HCT116 (cell line): ENCODE data around the gene ADIPOQ. TPM values are rescaled to one million over a fixed set of nuclear protein-coding genes. Genes with fewer than 3 reads are reported as not detected.
A peak's percentile ranks its signal among the peaks of the same experiment; 100 is the strongest.

Experiments
- ATAC-seq: fragments of 200-7000 bp; cut with Tn5 transposase; 2 replicates; pipeline ENCODE4 v1.9.1; 2020; ENCODE audit warnings: mild to moderate bottlenecking, moderate library complexity
- Bru-seq: library from RNA; stranded (reverse); fragments of 400-500 nt; gene quantifications from one replicate; lab custom pipeline; 2021; lab: Mats Ljungman, UMichigan
- BruChase-seq, 2 experiments: library from RNA; stranded (reverse); fragments of 400-500 nt; gene quantifications; one replicate each; lab custom pipeline; 2021; lab: Mats Ljungman, UMichigan
- BruUV-seq: library from RNA; stranded (reverse); fragments of 400-500 nt; replicated peaks from 2 replicates; lab custom pipeline; 2021; lab: Mats Ljungman, UMichigan
- CTCF ChIA-PET: fragments of 300-600 bp; sonication (Branson Sonifier 250); formaldehyde crosslinking; loops from one replicate; lab custom pipeline; 2021; ENCODE audit warnings: antibody characterized with exemption; lab: Charles Lee
- POLR2A ChIA-PET: fragments of 300-600, 350-600 bp; sonication (Branson Sonifier 250); formaldehyde crosslinking; loops from one replicate; lab custom pipeline; 2021; ENCODE audit warnings: antibody characterized with exemption; lab: Charles Lee
- RAD21 ChIA-PET, 2 experiments: fragments of 300-600 bp; sonication (Branson Sonifier 250); formaldehyde crosslinking; loops; one replicate each; lab custom pipeline; 2023; ENCODE audit warnings: low total read pairs in 2 of 2; ENCODE audit not compliant: uncharacterized antibody in 2 of 2, unreplicated experiment in 2 of 2, low non-redundant PET in 1 of 2; lab: Charles Lee
- DNase-seq: peaks from one replicate; pipeline ENCODE4 v3.0.0-alpha.2; 2010; ENCODE audit warnings: low read depth, low spot score
- H2AFZ ChIP-seq: fragments of 200-600 bp; shearing (Covaris generic), sonication (generic); 2 replicates; pipeline ENCODE4 v1.6.1; 2017; ENCODE audit warnings: low read depth, mixed run types, mixed read lengths, antibody characterized with exemption, low read length; ENCODE audit not compliant: poor library complexity, severe bottlenecking
- H3K27ac ChIP-seq: 2 replicates; pipeline ENCODE4 v1.5.1; 2012; ENCODE audit warnings: low read depth, low read length
- H3K27me3 ChIP-seq: fragments of 200-600 bp; sonication (generic); 2 replicates; pipeline ENCODE4 v1.6.1; 2016; ENCODE audit warnings: mixed run types, low read length, mixed read lengths; ENCODE audit not compliant: insufficient read depth
- H3K36me3 ChIP-seq, 2 experiments: fragments of 200-500 bp in 1 of 2; fragments of 200-600 bp in 1 of 2; sonication (Bioruptor generic) in 1 of 2; sonication (generic) in 1 of 2; 2 replicates each; pipeline versions ENCODE4 v1.5.1 to v1.6.1; 2014 to 2016; ENCODE audit warnings: low read length in 2 of 2, inconsistent platforms in 1 of 2, mixed read lengths in 1 of 2, mixed run types in 1 of 2; ENCODE audit not compliant: insufficient read depth in 2 of 2, control insufficient read depth in 1 of 2
- H3K4me1 ChIP-seq, 2 experiments: fragments of 200-600 bp in 1 of 2; sonication (generic) in 1 of 2; 2 replicates each; pipeline versions ENCODE4 v1.5.1 to v1.6.1; 2012 to 2017; ENCODE audit warnings: low read length in 2 of 2, inconsistent platforms in 1 of 2, mild to moderate bottlenecking in 1 of 2, mixed read lengths in 1 of 2, mixed run types in 1 of 2, moderate library complexity in 1 of 2; ENCODE audit not compliant: insufficient read depth in 2 of 2, control insufficient read depth in 1 of 2
- H3K4me2 ChIP-seq: fragments of 200-600 bp; sonication (generic); 2 replicates; pipeline ENCODE4 v1.6.1; 2017; ENCODE audit warnings: mixed run types, low read length, mixed read lengths
- H3K4me3 ChIP-seq, 2 experiments: fragments of 200-600 bp in 1 of 2; sonication (generic) in 1 of 2; replicated peaks in 1 of 2; 2 replicates each; pipeline ENCODE4 v1.5.1; 2011 to 2016; ENCODE audit warnings: low read length in 2 of 2, control low read depth in 1 of 2, low read depth in 1 of 2, mild to moderate bottlenecking in 1 of 2, mixed read lengths in 1 of 2, mixed run types in 1 of 2
- H3K79me2 ChIP-seq: fragments of 200-600 bp; sonication (generic); 2 replicates; pipeline ENCODE4 v1.6.1; 2017; ENCODE audit warnings: mild to moderate bottlenecking, mixed run types, low read length, moderate library complexity, mixed read lengths; ENCODE audit not compliant: insufficient read depth
- H3K9ac ChIP-seq: fragments of 200-600 bp; sonication (generic); 2 replicates; pipeline ENCODE4 v1.6.1; 2016; ENCODE audit warnings: low read length, mixed read lengths
- H3K9me2 ChIP-seq: fragments of 200-600 bp; sonication (generic), shearing (Covaris generic); 2 replicates; pipeline ENCODE4 v1.6.1; 2017; ENCODE audit warnings: mixed run types, mild to moderate bottlenecking, moderate library complexity; ENCODE audit not compliant: insufficient read depth
- H3K9me3 ChIP-seq, 2 experiments: fragments of 200-500 bp in 1 of 2; fragments of 200-600 bp in 1 of 2; sonication (Bioruptor generic) in 1 of 2; sonication (generic) in 1 of 2; 2 replicates each; pipeline ENCODE4 v1.6.1; 2014 to 2017; ENCODE audit warnings: low read length in 2 of 2, mixed read lengths in 2 of 2, inconsistent platforms in 1 of 2, low read depth in 1 of 2, mild to moderate bottlenecking in 1 of 2, mixed run types in 1 of 2, moderate library complexity in 1 of 2; ENCODE audit not compliant: control insufficient read depth in 1 of 2, insufficient read depth in 1 of 2
- H4K20me1 ChIP-seq: fragments of 200-600 bp; sonication (generic), shearing (Covaris generic); 2 replicates; pipeline ENCODE4 v1.6.1; 2017; ENCODE audit warnings: mixed run types, mild to moderate bottlenecking, moderate library complexity; ENCODE audit not compliant: insufficient read depth
- JUND ChIP-seq: IDR thresholded peaks from 2 replicates; pipeline ENCODE4 v1.6.1; 2012
- POLR2A ChIP-seq: IDR thresholded peaks from 2 replicates; pipeline ENCODE4 v1.7.0; 2011; ENCODE audit warnings: borderline replicate concordance; ENCODE audit not compliant: insufficient read depth, insufficient read length; ENCODE audit errors: extremely low read depth
- RAD21 ChIP-seq: IDR thresholded peaks from 2 replicates; pipeline ENCODE4 v1.6.1; 2012; ENCODE audit warnings: low read depth, mild to moderate bottlenecking
- SRF ChIP-seq: IDR thresholded peaks from 2 replicates; pipeline ENCODE4 v1.6.1; 2012; ENCODE audit warnings: low read depth
- YY1 ChIP-seq: IDR thresholded peaks from 2 replicates; pipeline ENCODE4 v1.6.1; 2011; ENCODE audit warnings: low read length, low read depth, moderate library complexity, mild to moderate bottlenecking; ENCODE audit not compliant: insufficient replicate concordance; ENCODE audit errors: extremely low read depth
- intact Hi-C: fragments of 100-400 bp; cut with micrococcal nuclease; formaldehyde crosslinking; loops from 2 replicates; pipeline ENCODE4 v1.10.0; 2022
- long read RNA-seq: library from polyadenylated mRNA; unstranded; transcript quantifications from one replicate; pipeline ENCODE4 v2.0.0, GENCODE V29; 2021; ENCODE audit not compliant: unreplicated experiment
- polyA plus RNA-seq: library from polyadenylated mRNA; unstranded; fragments of >200 nt; gene quantifications from 2 replicates; pipeline ENCODE4 v1.2.1, GENCODE V29; 2012; ENCODE audit warnings: missing spikeins
- total RNA-seq: library from RNA; stranded (reverse); gene quantifications from one replicate; pipeline ENCODE4 v1.2.1, GENCODE V29; 2021; ENCODE audit not compliant: unreplicated experiment
- TF ChIP-seq, protein P1 (sequence below): IDR thresholded peaks from 2 replicates; pipeline ENCODE4 v1.6.1; 2012; ENCODE audit warnings: low read depth
- TF ChIP-seq, protein P2 (sequence below): IDR thresholded peaks from 2 replicates; pipeline ENCODE4 v1.6.1; 2011; ENCODE audit warnings: mild to moderate bottlenecking, low read length, moderate library complexity; ENCODE audit not compliant: insufficient replicate concordance; ENCODE audit errors: extremely low read depth

ADIPOQ gene
- total RNA-seq: not detected
- not detected in 2 replicates for polyA plus RNA-seq
- Bru-seq, nascent RNA: not detected
- BruChase-seq, experiment 1, labeled RNA remaining after a 6-hour chase: not detected
- BruChase-seq, experiment 2, labeled RNA remaining after a 2-hour chase: percentile 8 among the genes with signal in this experiment
- long read RNA-seq: 0 reads

DNA sequence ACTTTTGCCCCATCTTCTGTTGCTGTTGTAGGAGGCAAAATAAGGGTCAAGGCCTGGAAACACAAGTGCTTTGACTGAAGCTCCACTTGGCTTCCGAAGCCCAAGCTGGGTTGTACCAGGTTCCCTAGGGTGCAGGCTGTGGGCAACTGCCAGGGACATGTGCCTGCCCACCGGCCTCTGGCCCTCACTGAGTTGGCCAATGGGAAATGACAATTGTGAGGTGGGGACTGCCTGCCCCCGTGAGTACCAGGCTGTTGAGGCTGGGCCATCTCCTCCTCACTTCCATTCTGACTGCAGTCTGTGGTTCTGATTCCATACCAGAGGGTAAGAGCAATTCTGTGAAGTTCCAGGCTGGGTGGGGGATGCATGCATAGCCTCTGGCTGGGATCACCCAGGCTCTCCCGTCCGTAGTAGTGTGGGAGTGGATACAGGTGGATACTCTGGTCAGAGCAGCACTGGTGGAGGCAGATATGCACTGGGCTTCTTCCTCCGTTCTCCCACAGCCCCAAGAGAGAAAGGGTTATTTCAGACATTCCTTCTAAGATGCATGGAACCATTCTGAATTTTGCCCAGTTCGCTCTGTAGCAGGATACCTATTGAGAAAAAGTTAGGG, at the start of gene ADIPOQ:
TSS of gene ADIPOQ (plus strand) at position 285 of the 613 bp plus-strand sequence. CDS start 10,349 bp downstream, outside the sequence.
- Histone ChIP-seq H3K4me1 (no peaks in the 10 kb centered on the region), H3K9ac (no peak within 1 kb of the TSS), H3K79me2 (no peaks in the 10 kb centered on the region), H2AFZ (no peak within 1 kb of the TSS), H3K36me3 (no peaks in the 10 kb centered on the region), H3K9me3 (no peaks in the 10 kb centered on the region), H3K9me2 (no peaks in the 10 kb centered on the region), H3K4me3 (no peak within 1 kb of the TSS), H3K4me2 (no peak within 1 kb of the TSS), H4K20me1 (no peaks in the 10 kb centered on the region), H3K27me3 (peaks cover 19% of the 10 kb centered on the region), H3K27ac (no peak within 1 kb of the TSS)
- DNase-seq: no peak
- RAD21 ChIA-PET: no interaction called here
- no peak for ATAC-seq
- CTCF ChIA-PET: no interaction called here
- intact Hi-C loops: loop anchor here (10.0 kb wide), 2 partner anchors 452 to 872 kb away; partner anchors contain the start of gene MASP1
- TF ChIP-seq RAD21: no peak
- no peak for TF ChIP-seq JUND
- no peak for TF ChIP-seq YY1
- TF ChIP-seq POLR2A: no peak
- TF ChIP-seq SRF: no peak
- TF ChIP-seq, protein P1, sequence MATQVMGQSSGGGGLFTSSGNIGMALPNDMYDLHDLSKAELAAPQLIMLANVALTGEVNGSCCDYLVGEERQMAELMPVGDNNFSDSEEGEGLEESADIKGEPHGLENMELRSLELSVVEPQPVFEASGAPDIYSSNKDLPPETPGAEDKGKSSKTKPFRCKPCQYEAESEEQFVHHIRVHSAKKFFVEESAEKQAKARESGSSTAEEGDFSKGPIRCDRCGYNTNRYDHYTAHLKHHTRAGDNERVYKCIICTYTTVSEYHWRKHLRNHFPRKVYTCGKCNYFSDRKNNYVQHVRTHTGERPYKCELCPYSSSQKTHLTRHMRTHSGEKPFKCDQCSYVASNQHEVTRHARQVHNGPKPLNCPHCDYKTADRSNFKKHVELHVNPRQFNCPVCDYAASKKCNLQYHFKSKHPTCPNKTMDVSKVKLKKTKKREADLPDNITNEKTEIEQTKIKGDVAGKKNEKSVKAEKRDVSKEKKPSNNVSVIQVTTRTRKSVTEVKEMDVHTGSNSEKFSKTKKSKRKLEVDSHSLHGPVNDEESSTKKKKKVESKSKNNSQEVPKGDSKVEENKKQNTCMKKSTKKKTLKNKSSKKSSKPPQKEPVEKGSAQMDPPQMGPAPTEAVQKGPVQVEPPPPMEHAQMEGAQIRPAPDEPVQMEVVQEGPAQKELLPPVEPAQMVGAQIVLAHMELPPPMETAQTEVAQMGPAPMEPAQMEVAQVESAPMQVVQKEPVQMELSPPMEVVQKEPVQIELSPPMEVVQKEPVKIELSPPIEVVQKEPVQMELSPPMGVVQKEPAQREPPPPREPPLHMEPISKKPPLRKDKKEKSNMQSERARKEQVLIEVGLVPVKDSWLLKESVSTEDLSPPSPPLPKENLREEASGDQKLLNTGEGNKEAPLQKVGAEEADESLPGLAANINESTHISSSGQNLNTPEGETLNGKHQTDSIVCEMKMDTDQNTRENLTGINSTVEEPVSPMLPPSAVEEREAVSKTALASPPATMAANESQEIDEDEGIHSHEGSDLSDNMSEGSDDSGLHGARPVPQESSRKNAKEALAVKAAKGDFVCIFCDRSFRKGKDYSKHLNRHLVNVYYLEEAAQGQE: no peak
- TF ChIP-seq, protein P2, sequence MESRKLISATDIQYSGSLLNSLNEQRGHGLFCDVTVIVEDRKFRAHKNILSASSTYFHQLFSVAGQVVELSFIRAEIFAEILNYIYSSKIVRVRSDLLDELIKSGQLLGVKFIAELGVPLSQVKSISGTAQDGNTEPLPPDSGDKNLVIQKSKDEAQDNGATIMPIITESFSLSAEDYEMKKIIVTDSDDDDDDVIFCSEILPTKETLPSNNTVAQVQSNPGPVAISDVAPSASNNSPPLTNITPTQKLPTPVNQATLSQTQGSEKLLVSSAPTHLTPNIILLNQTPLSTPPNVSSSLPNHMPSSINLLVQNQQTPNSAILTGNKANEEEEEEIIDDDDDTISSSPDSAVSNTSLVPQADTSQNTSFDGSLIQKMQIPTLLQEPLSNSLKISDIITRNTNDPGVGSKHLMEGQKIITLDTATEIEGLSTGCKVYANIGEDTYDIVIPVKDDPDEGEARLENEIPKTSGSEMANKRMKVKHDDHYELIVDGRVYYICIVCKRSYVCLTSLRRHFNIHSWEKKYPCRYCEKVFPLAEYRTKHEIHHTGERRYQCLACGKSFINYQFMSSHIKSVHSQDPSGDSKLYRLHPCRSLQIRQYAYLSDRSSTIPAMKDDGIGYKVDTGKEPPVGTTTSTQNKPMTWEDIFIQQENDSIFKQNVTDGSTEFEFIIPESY: no peak
- POLR2A ChIA-PET: no interaction called here
- BruUV-seq: no TSS peak
